OCI-LY7 (cell line): ENCODE measurements around the gene SEC61A1. TPM values are rescaled to one million over a fixed set of nuclear protein-coding genes. Genes with fewer than 3 reads are reported as not detected.
A peak's percentile ranks its signal among the peaks of the same experiment; 100 is the strongest.

Source experiments
- BruUV-seq: library from RNA; stranded (reverse); fragments of 400-500 nt; replicated peaks from 2 replicates; lab custom pipeline; 2021; lab: Mats Ljungman, UMichigan
- CTCF ChIA-PET: fragments of 300-600 bp; sonication (Branson Sonifier 250); formaldehyde crosslinking; loops from one replicate; lab custom pipeline; 2022; ENCODE audit warnings: antibody characterized with exemption; ENCODE audit not compliant: unreplicated experiment; lab: Charles Lee
- POLR2A ChIA-PET: fragments of 300-600 bp; sonication (Branson Sonifier 250); formaldehyde crosslinking; loops from one replicate; lab custom pipeline; 2022; ENCODE audit warnings: antibody characterized with exemption; lab: Charles Lee
- DNase-seq: peaks from one replicate; pipeline ENCODE4 v3.0.0-alpha.2; 2015; ENCODE audit warnings: low spot score
- H2AFZ ChIP-seq: fragments of 200-600 bp; sonication (generic), shearing (Covaris generic); 2 replicates; pipeline ENCODE4 v1.6.1; 2014; ENCODE audit warnings: mild to moderate bottlenecking, antibody characterized with exemption, low read length, moderate library complexity
- H3K27ac ChIP-seq: fragments of 200-600 bp; sonication (generic); 2 replicates; pipeline ENCODE4 v1.5.1; 2014; ENCODE audit warnings: mixed run types, low read depth, mild to moderate bottlenecking, moderate library complexity, low read length, inconsistent platforms; ENCODE audit not compliant: poor library complexity, severe bottlenecking
- H3K36me3 ChIP-seq: fragments of 200-600 bp; sonication (generic); 2 replicates; pipeline ENCODE4 v1.6.1; 2014; ENCODE audit warnings: mild to moderate bottlenecking, antibody characterized with exemption, low read length, moderate library complexity, mixed read lengths; ENCODE audit not compliant: insufficient read depth
- H3K4me1 ChIP-seq: fragments of 200-600 bp; sonication (generic); 2 replicates; pipeline ENCODE4 v1.5.1; 2014; ENCODE audit warnings: mild to moderate bottlenecking, low read length; ENCODE audit not compliant: insufficient read depth, poor library complexity, severe bottlenecking
- H3K4me2 ChIP-seq: fragments of 200-600 bp; sonication (generic); 2 replicates; pipeline ENCODE4 v1.6.1; 2014; ENCODE audit warnings: mild to moderate bottlenecking, low read length
- H3K4me3 ChIP-seq: fragments of 200-600 bp; sonication (generic); 2 replicates; pipeline ENCODE4 v1.5.1; 2014; ENCODE audit warnings: mild to moderate bottlenecking, low read depth, low read length; ENCODE audit not compliant: poor library complexity, severe bottlenecking
- H3K79me2 ChIP-seq: fragments of 200-600 bp; sonication (generic); 2 replicates; pipeline ENCODE4 v1.6.1; 2016; ENCODE audit warnings: low read depth, mild to moderate bottlenecking, low read length, moderate library complexity, mixed read lengths; ENCODE audit not compliant: insufficient read depth
- H3K9me2 ChIP-seq: fragments of 200-600 bp; sonication (generic); 2 replicates; pipeline ENCODE4 v1.6.1; 2016; ENCODE audit warnings: mild to moderate bottlenecking, low read length, mixed read lengths; ENCODE audit not compliant: insufficient read depth
- H3K9me3 ChIP-seq: fragments of 200-600 bp; sonication (generic); 2 replicates; pipeline ENCODE4 v1.6.1; 2014; ENCODE audit warnings: mild to moderate bottlenecking, mixed run types, low read length, mixed read lengths
- H4K20me1 ChIP-seq: fragments of 200-600 bp; sonication (generic); 2 replicates; pipeline ENCODE4 v1.6.1; 2014; ENCODE audit warnings: mild to moderate bottlenecking, antibody characterized with exemption, low read length, moderate library complexity, mixed read lengths; ENCODE audit not compliant: insufficient read depth
- CTCF ChIP-seq: fragments of 200-600 bp; sonication (generic); conservative IDR thresholded peaks from 2 replicates; pipeline ENCODE4 v1.5.1; 2014; ENCODE audit warnings: mild to moderate bottlenecking, antibody characterized with exemption, low read length, moderate library complexity, mixed read lengths
- EZH2phosphoT487 ChIP-seq: fragments of 200-600 bp; sonication (generic); IDR thresholded peaks from 2 replicates; pipeline ENCODE4 v1.6.1; 2018; ENCODE audit warnings: low read depth, borderline replicate concordance, mild to moderate bottlenecking, mixed run types, antibody characterized with exemption, low read length, moderate library complexity, mixed read lengths
- intact Hi-C: fragments of 100-400 bp; cut with micrococcal nuclease; formaldehyde crosslinking; loops from one replicate; pipeline ENCODE4 v1.10.0; 2022; ENCODE audit not compliant: unreplicated experiment
- total RNA-seq, 2 experiments: library from RNA; depleted of rRNA in 1 of 2; stranded (reverse); fragments of >200 nt in 1 of 2; shearing (Covaris generic) in 1 of 2; gene quantifications; 2 replicates each; pipeline ENCODE4 v1.2.3, GENCODE V29; 2014 to 2022

Gene SEC61A1
- total RNA-seq, 2 experiments from 2014 or later: 85.2 to 133 TPM

GRCh38 chr3:128094295-128095151 lies 42.3 kb downstream of the SEC61A1 start:
- H3K79me2 ChIP-seq: no peaks in the 10 kb centered on the region
- H3K4me2 ChIP-seq: no peak overlapping the region
- no peaks in the 10 kb centered on the region for H4K20me1 ChIP-seq
- ChIA-PET POLR2A (interaction anchor here (0.9 kb wide), 1 partner anchor 28 kb away, joined by 3 read pairs; no protein-coding TSS in a partner anchor), CTCF (interaction anchor here (0.6 to 1.7 kb wide), 4 partner anchors 28 to 227 kb away, joined by 3 to 15 read pairs (median 4); no protein-coding TSS in a partner anchor)
- H3K4me1 ChIP-seq: peaks cover 11% of the 10 kb centered on the region
- TF ChIP-seq EZH2phosphoT487 (no peak), CTCF (no peak)
- H3K4me3 ChIP-seq: no peak overlapping the region
- no peak for DNase-seq
- no TSS peak for BruUV-seq
- H3K27ac ChIP-seq: no peak overlapping the region
- no peaks in the 10 kb centered on the region for H3K9me2 ChIP-seq
- H3K9me3 ChIP-seq: no peaks in the 10 kb centered on the region
- intact Hi-C loops: loop anchor here (1.0 to 10.0 kb wide), 3 partner anchors 39 to 403 kb away; no protein-coding TSS in a partner anchor
- H3K36me3 ChIP-seq: peaks cover 91% of the 10 kb centered on the region
- H2AFZ ChIP-seq: no peak overlapping the region

DNA sequence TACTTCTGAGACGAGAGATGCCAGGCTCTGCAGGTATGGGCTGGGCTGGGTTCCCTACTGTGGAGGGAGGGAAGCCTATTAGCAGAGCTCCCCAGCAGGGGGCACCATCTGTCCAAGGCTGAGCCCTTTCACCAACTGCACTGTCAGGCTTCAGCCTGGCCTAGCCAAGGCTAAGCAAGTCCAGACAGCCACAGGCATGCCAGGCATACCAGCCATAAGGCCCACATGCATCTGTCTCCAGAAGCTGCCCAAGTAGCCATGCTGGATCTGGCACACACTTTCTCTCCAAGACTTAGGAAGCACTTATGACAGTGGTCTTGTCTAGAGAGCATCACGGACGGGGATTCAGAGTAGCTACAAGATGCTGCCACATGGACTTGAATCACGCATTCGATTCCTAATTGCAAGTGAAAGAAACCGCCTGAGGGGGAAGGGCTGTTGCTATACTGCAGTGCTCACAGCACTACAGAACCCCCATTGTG lies 43.0 kb downstream of the SEC61A1 start:
- Histone ChIP-seq H4K20me1 (no peaks in the 10 kb centered on the region; the same call in 1 of the 2 replicates), H3K27ac (peak overlapping the region; percentile 5), H3K4me3 (no peak overlapping the region), H3K4me1 (peaks cover 11% of the 10 kb centered on the region), H2AFZ (no peak overlapping the region), H3K9me3 (no peaks in the 10 kb centered on the region), H3K4me2 (no peak overlapping the region), H3K36me3 (peaks cover 92% of the 10 kb centered on the region), H3K79me2 (no peaks in the 10 kb centered on the region), H3K9me2 (no peaks in the 10 kb centered on the region)
- TF ChIP-seq EZH2phosphoT487 (no peak), CTCF (peak; percentile 89)
- POLR2A ChIA-PET: interaction anchor here (0.9 kb wide), 1 partner anchor 28 kb away, joined by 3 read pairs; no protein-coding TSS in a partner anchor
- intact Hi-C loops: loop anchor here (1.0 to 10.0 kb wide), 3 partner anchors 38 to 402 kb away; no protein-coding TSS in a partner anchor
- no TSS peak for BruUV-seq
- CTCF ChIA-PET: interaction anchor here (0.6 to 1.7 kb wide), 4 partner anchors 27 to 226 kb away, joined by 3 to 15 read pairs (median 4); no protein-coding TSS in a partner anchor
- peak; percentile 80 for DNase-seq
